Erythroblast (primary cell): Measurements from ENCODE around the gene PRG3.

Source experiments
- GATA1 ChIP-seq: IDR thresholded peaks from 2 replicates; pipeline ENCODE4 v1.6.1; 2011; ENCODE audit warnings: low read depth, mild to moderate bottlenecking, control low read depth, low read length, moderate library complexity
- POLR2A ChIP-seq: IDR thresholded peaks from 2 replicates; pipeline ENCODE4 v1.6.1; 2011; ENCODE audit warnings: mild to moderate bottlenecking, low read length

- TF ChIP-seq POLR2A: no peak
- no peak for TF ChIP-seq GATA1
Observed at GRCh38 chr11:57397394-57397990, 16.5 kb upstream of the PRG3 start.
